Measurements from ENCODE around the gene EFCAB6. TPM values are rescaled to one million over a fixed set of nuclear protein-coding genes. Genes with fewer than 3 reads are reported as not detected.

Gene EFCAB6
- total RNA-seq, 1 donor from 2014 or later = not detected

DNA sequence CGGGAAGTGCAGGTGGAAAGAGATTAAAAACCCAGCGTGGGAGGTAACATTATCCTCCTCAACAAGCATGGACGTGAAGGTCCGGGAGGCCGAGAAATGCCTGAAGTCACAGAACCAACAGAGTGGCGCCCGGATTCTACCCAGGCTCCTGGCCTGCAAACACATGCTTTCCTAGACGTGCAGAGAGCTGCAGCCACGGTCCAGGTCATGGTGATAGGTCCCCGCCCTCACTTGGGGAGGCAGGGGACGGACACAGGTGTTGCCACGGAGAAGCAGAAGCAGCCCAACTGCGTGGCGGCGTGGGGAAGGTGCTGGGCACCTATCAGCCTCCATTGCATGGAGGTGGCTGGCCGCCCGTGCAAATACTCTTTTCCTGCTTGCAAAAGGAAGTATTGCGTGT, 251.5 kb downstream of the EFCAB6 start:
- no peak for DNase-seq
- TF ChIP-seq, protein P1, sequence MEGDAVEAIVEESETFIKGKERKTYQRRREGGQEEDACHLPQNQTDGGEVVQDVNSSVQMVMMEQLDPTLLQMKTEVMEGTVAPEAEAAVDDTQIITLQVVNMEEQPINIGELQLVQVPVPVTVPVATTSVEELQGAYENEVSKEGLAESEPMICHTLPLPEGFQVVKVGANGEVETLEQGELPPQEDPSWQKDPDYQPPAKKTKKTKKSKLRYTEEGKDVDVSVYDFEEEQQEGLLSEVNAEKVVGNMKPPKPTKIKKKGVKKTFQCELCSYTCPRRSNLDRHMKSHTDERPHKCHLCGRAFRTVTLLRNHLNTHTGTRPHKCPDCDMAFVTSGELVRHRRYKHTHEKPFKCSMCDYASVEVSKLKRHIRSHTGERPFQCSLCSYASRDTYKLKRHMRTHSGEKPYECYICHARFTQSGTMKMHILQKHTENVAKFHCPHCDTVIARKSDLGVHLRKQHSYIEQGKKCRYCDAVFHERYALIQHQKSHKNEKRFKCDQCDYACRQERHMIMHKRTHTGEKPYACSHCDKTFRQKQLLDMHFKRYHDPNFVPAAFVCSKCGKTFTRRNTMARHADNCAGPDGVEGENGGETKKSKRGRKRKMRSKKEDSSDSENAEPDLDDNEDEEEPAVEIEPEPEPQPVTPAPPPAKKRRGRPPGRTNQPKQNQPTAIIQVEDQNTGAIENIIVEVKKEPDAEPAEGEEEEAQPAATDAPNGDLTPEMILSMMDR (IDR thresholded peaks at IDR 0.05) = no peak
- intact Hi-C loops (cut with micrococcal nuclease) = no loop called here
- CTCF ChIA-PET = no interaction called here
- Mint-ChIP-seq H3K9me3 (no peaks in the 10 kb centered on the region), H3K27ac (no peak overlapping the region), H3K4me3 (no peak overlapping the region), H3K4me1 (no peaks in the 10 kb centered on the region), H3K36me3 (ENCODE audit: low read depth) (no peaks in the 10 kb centered on the region), H3K27me3 (peaks cover 2% of the 10 kb centered on the region)
- ATAC-seq (ENCODE audit: low read depth) = no peak
- POLR2A ChIA-PET = interaction anchor here (0.6 kb wide), 1 partner anchor 425 kb away, joined by 4 read pairs; no protein-coding TSS in a partner anchor

DNA sequence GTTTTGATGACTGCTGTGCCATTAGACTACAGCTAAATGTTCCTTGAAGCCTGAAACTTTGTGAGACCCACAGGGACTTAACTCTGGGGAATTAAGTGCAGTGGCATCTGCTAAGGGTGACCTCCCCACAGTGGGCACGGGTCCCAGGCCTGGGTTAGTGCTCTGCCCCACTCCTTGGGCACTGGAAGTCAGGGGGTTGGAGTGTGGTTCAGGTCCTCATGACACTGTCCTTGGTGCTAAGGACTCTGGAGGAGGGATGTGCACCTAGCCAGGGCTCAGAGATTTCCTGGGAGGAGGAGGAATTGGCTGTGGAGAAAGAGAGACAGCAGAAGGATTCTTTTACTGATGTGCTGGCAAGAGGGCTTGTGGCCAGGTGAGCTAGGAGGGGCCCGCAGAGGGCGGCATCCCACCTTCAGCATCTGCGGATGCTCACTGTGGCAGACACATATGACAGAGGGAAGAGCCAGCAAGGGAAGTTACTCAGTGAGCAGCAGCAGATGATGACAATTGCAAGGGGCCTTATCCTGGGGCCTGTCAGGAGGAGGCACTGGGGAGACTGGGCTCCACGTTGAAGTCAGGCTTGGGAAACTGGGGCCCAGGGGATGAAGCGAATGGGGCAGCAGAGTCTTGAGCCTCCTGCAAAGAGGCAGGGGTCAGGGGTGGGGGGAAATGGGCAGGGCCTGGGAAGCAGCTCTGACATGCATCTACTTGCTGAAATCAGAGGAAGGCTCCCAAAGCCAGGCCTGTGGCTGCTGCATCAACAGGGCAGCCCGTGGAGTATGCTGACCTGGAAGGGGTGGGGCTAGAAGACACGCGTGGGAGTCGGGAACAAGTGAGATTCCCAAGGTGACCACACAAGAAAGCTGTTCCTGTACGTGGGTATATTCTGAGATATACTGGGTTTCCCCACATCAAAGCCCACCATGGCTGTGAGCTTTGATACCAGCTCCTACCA, 256.3 kb downstream of the EFCAB6 start:
- intact Hi-C loops (cut with micrococcal nuclease) = no loop called here
- DNase-seq (no peak), ATAC-seq (ENCODE audit: low read depth) (no peak)
- POLR2A ChIA-PET = no interaction called here
- H3K9me3 Mint-ChIP-seq = peaks cover 2% of the 10 kb centered on the region
- H3K27ac Mint-ChIP-seq = no peak overlapping the region
- H3K4me3 Mint-ChIP-seq = no peak overlapping the region
- TF ChIP-seq, protein P1 (IDR thresholded peaks at IDR 0.05) = no peak
- H3K4me1 Mint-ChIP-seq = no peaks in the 10 kb centered on the region
- no peaks in the 10 kb centered on the region for H3K36me3 Mint-ChIP-seq (ENCODE audit: low read depth)
- H3K27me3 Mint-ChIP-seq = peaks cover 10% of the 10 kb centered on the region
- CTCF ChIA-PET = no interaction called here

DNA sequence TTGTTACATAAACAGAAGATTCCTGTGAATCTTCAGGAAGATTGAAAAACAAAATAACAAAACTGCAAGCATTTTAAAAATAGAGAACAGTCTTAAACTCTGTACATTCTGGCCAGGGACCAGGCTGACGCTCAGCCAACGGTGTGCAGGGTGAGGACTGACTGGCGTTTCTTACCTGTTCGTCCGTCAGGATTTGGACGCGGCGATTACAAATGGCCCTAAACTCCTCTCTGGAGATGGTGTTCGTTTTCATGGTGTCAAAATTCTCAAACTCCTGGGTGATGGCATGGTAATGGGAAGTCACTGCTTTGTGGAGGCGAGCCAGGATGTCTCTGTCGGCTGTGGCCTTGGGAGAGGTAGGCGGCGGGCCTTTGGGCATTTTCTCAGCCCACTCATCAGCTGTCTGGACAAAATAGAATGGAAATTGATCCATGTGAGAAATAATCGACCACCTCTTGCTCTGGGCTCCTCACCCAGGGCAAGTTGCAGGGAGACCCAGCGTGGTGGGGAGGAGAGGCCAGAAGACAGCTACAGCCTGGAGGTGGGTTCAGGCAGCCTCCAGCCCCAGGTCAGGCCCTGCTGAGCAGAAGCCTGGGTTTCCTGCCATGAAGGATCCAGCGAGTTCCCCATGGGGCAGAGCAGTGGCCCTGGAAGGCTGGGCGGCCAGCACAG, 257.3 kb downstream of the EFCAB6 start:
- no peak for DNase-seq

DNA sequence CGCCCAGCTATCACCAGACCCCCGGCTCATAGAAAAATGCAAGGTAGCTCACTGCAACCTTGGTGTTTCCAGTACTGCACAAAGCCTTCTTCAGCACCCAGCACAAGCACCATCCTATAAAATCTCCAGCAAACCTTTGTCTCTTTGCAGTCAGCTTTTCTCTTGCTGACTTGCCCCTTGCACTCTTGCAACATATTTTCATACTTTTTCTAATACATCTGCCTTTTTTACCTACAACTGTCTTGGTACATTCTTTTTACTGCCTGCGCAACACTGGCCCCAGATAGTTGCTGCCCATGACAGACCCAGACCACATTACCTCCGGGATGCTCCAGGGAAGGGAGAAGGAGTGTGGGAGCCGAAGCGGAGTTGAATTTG, 257.9 kb downstream of the EFCAB6 start:
- H3K27ac Mint-ChIP-seq = no peak overlapping the region
- intact Hi-C loops (cut with micrococcal nuclease) = no loop called here
- H3K4me3 Mint-ChIP-seq = no peak overlapping the region
- peaks cover 2% of the 10 kb centered on the region for H3K9me3 Mint-ChIP-seq
- TF ChIP-seq, protein P1 (IDR thresholded peaks at IDR 0.05) = no peak
- H3K27me3 Mint-ChIP-seq = peaks cover 10% of the 10 kb centered on the region
- ChIA-PET POLR2A (no interaction called here), CTCF (no interaction called here)
- no peak for DNase-seq
- no peaks in the 10 kb centered on the region for H3K4me1 Mint-ChIP-seq
- H3K36me3 Mint-ChIP-seq (ENCODE audit: low read depth) = no peaks in the 10 kb centered on the region
- no peak for ATAC-seq (ENCODE audit: low read depth)

More for the DNA sequence above, 257.3 kb downstream of the EFCAB6 start:
- TF ChIP-seq, protein P1 (IDR thresholded peaks at IDR 0.05) = no peak
- Mint-ChIP-seq H3K27me3 (peaks cover 10% of the 10 kb centered on the region), H3K36me3 (ENCODE audit: low read depth) (no peaks in the 10 kb centered on the region), H3K4me3 (no peak overlapping the region), H3K9me3 (peaks cover 2% of the 10 kb centered on the region), H3K4me1 (no peaks in the 10 kb centered on the region), H3K27ac (no peak overlapping the region)
- ChIA-PET POLR2A (no interaction called here), CTCF (no interaction called here)
- ATAC-seq (ENCODE audit: low read depth) = no peak
- intact Hi-C loops (cut with micrococcal nuclease) = no loop called here
